ENCODE data around the gene IFIT2. TPM values are rescaled to one million over a fixed set of nuclear protein-coding genes. Genes with fewer than 3 reads are reported as not detected.
"Not testable (repeated sequence)": the region's sequence is repeated elsewhere in the genome, so short reads cannot be mapped to it uniquely, and the experiment has no call there.

Gene IFIT2
- total and polyA plus RNA-seq, 2 donors (not counting 3 experiments of a cell fraction or from before 2014, with no cell fraction given): 0.23 to 1.4 TPM

DNA sequence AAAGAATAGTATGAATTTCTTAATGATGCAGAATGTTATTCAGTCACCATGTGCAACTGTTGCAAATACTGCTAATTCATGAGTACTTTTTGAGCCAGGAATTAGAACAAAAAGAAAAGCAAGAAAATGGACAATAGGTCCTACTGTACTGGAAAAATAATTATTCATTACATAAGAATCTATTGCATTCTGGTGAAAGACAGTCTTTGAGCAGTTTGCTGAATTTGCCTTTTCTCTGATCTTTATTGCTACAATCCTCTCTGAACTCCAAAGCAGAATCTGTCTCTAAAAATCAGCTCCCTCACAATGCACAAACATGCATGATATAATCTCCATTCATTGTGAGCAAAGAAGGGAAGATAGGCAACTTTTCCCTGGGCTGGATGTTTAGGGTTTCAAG is 12.8 kb downstream of the IFIT2 start:
- dilution Hi-C loops (cut with MboI; ENCODE audit: extremely low pct_ligation_motif_present, low sequenced_read_pairs) (no loop called here), intact Hi-C loops (cut with micrococcal nuclease) (no loop called here)
- CTCF ChIA-PET: interaction anchor here (0.5 to 2.3 kb wide), 4 partner anchors 10 to 225 kb away, joined by 3 to 8 read pairs (median 4); partner anchors contain the start of gene IFIT2
- Histone ChIP-seq H3K36me3 (ENCODE audit: control insufficient read depth in 2 of 2, extremely low read depth in 1 of 2, insufficient read depth in 2 of 2, low read length in 2 of 2) (no peaks in the 10 kb centered on the region), H3K9me1 (replicated peaks; ENCODE audit: control insufficient read depth, extremely low read depth, insufficient read depth, low read length) (no peaks in the 10 kb centered on the region), H3K4me1 (ENCODE audit: control insufficient read depth, extremely low read depth, insufficient read depth, low read length) (no peaks in the 10 kb centered on the region), H3K4me3 (replicated peaks in 1 of 3; ENCODE audit: insufficient read depth in 1 of 3, low read depth in 1 of 3, low read length in 3 of 3) (no peak overlapping the region), H4K20me1 (replicated peaks; ENCODE audit: control insufficient read depth, extremely low read depth, insufficient read depth, low read length) (no peaks in the 10 kb centered on the region), H3K4me2 (ENCODE audit: insufficient read depth, low read length) (no peak overlapping the region), H3K9ac (replicated peaks; ENCODE audit: extremely low read depth, insufficient read depth, low read length) (no peak overlapping the region), H3K27me3 (ENCODE audit: control insufficient read depth in 2 of 2, insufficient read depth in 2 of 2, low read length in 2 of 2) (peaks cover 13 to 15% of the 10 kb centered on the region in 2 experiments), H3K27ac (ENCODE audit: insufficient read depth, low read depth, low read length) (no peak overlapping the region), H2AFZ (ENCODE audit: low read depth, low read length) (no peak overlapping the region), H3K79me2 (ENCODE audit: control insufficient read depth, insufficient read depth, low read length) (no peaks in the 10 kb centered on the region), H3K9me3 (replicated peaks; ENCODE audit: control insufficient read depth, insufficient read depth, low read length) (no peaks in the 10 kb centered on the region)
- POLR2A ChIA-PET: no interaction called here
- FAIRE-seq: no peak
- BruUV-seq (replicated peaks): no TSS peak
- TF ChIP-seq MYC (IDR thresholded peaks at IDR 0.05; ENCODE audit: low read depth, low read length) (no peak), FOS (IDR thresholded peaks at IDR 0.05; ENCODE audit: borderline replicate concordance, insufficient read depth, low read length) (no peak)
- TF ChIP-seq, protein P1, sequence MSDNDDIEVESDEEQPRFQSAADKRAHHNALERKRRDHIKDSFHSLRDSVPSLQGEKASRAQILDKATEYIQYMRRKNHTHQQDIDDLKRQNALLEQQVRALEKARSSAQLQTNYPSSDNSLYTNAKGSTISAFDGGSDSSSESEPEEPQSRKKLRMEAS (IDR thresholded peaks at IDR 0.05; ENCODE audit: insufficient read depth, insufficient read length): no peak
- no peak for DNase-seq (ENCODE audit: low read depth, low spot score)

DNA sequence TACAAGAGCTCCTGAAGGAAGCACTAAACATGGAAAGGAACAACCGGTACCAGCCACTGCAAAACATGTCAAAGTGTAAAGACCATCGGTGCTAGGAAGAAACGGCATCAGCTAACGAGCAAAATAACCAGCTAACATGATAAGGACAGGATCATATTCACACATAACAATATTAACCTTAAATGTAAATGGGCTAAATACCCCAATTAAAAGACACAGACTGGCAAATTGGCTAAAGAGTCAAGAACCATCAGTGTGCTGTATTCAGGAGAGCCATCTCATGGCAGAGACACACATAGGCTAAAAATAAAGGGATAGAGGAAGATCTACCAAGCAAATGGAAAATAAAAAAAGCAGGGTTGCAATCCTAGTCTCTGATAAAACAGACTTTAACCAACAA is 16.2 kb downstream of the IFIT2 start:
- H3K79me2 ChIP-seq (ENCODE audit: control insufficient read depth, insufficient read depth, low read length); H3K4me3 ChIP-seq (replicated peaks in 1 of 3; ENCODE audit: insufficient read depth in 1 of 3, low read depth in 1 of 3, low read length in 3 of 3); FAIRE-seq; H3K9ac ChIP-seq (replicated peaks; ENCODE audit: extremely low read depth, insufficient read depth, low read length); H3K4me1 ChIP-seq (ENCODE audit: control insufficient read depth, extremely low read depth, insufficient read depth, low read length); DNase-seq (ENCODE audit: low read depth, low spot score); H3K36me3 ChIP-seq (ENCODE audit: control insufficient read depth in 2 of 2, extremely low read depth in 1 of 2, insufficient read depth in 2 of 2, low read length in 2 of 2); H4K20me1 ChIP-seq (replicated peaks; ENCODE audit: control insufficient read depth, extremely low read depth, insufficient read depth, low read length); H2AFZ ChIP-seq (ENCODE audit: low read depth, low read length); H3K4me2 ChIP-seq (ENCODE audit: insufficient read depth, low read length); H3K9me3 ChIP-seq (replicated peaks; ENCODE audit: control insufficient read depth, insufficient read depth, low read length); BruUV-seq (replicated peaks); H3K27ac ChIP-seq (ENCODE audit: insufficient read depth, low read depth, low read length); dilution Hi-C loops (cut with MboI; ENCODE audit: extremely low pct_ligation_motif_present, low sequenced_read_pairs); H3K9me1 ChIP-seq (replicated peaks; ENCODE audit: control insufficient read depth, extremely low read depth, insufficient read depth, low read length); POLR2A ChIA-PET; CTCF ChIA-PET; intact Hi-C loops (cut with micrococcal nuclease): not testable (repeated sequence)
- H3K27me3 ChIP-seq (ENCODE audit: control insufficient read depth in 2 of 2, insufficient read depth in 2 of 2, low read length in 2 of 2): peaks cover 8 to 18% of the 10 kb centered on the region in 2 experiments

DNA sequence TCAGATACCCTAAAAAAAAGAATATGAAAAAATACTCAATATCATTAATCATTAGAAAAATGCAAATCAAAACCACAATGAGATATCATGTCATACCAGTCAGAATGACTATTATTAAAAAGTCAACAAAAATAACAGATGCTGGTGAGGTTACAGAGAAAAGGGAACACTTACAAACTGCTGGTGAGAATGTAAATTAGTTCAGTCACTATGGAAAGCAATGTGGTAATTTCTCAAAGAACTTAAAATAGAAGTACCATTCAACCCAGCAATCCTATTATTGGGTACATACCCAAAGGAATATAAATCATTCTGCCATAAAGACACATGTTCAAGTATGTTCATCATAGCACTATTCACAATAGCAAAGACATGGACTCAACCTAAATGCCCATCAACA is 23.2 kb downstream of the IFIT2 start:
- H3K9ac ChIP-seq (replicated peaks; ENCODE audit: extremely low read depth, insufficient read depth, low read length); H3K27me3 ChIP-seq (ENCODE audit: control insufficient read depth in 2 of 2, insufficient read depth in 2 of 2, low read length in 2 of 2); dilution Hi-C loops (cut with MboI; ENCODE audit: extremely low pct_ligation_motif_present, low sequenced_read_pairs); CTCF ChIA-PET; H4K20me1 ChIP-seq (replicated peaks; ENCODE audit: control insufficient read depth, extremely low read depth, insufficient read depth, low read length); POLR2A ChIA-PET; BruUV-seq (replicated peaks); H2AFZ ChIP-seq (ENCODE audit: low read depth, low read length); H3K36me3 ChIP-seq (ENCODE audit: control insufficient read depth in 2 of 2, extremely low read depth in 1 of 2, insufficient read depth in 2 of 2, low read length in 2 of 2); DNase-seq (ENCODE audit: low read depth, low spot score); H3K4me3 ChIP-seq (replicated peaks in 1 of 3; ENCODE audit: insufficient read depth in 1 of 3, low read depth in 1 of 3, low read length in 3 of 3); H3K9me3 ChIP-seq (replicated peaks; ENCODE audit: control insufficient read depth, insufficient read depth, low read length); H3K79me2 ChIP-seq (ENCODE audit: control insufficient read depth, insufficient read depth, low read length); H3K4me2 ChIP-seq (ENCODE audit: insufficient read depth, low read length); H3K9me1 ChIP-seq (replicated peaks; ENCODE audit: control insufficient read depth, extremely low read depth, insufficient read depth, low read length); H3K27ac ChIP-seq (ENCODE audit: insufficient read depth, low read depth, low read length); FAIRE-seq: not testable (repeated sequence)
- intact Hi-C loops (cut with micrococcal nuclease): loop anchor here (5.0 kb wide), 1 partner anchor 208 kb away; no protein-coding TSS in a partner anchor
- H3K4me1 ChIP-seq (ENCODE audit: control insufficient read depth, extremely low read depth, insufficient read depth, low read length): peaks cover 18% of the 10 kb centered on the region

DNA sequence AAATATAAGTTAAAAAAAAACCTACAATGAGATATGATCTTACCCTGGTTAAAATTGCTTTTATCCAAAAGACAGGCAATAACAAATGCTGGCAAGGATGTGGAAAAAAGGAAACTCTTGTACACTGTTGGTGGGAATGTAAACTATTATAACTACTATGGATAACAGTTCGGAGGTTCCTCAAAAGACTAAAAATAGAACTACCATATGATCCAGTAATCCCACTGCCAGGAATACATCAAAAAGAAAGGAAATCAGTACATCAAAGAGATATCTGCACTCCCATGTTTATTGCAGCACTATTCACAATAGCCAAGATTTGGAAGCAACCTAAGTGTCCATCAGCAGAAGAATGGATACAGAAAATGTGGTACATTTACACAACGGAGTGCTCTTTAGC is 24.0 kb downstream of the IFIT2 start:
- FAIRE-seq; H3K4me3 ChIP-seq (replicated peaks in 1 of 3; ENCODE audit: insufficient read depth in 1 of 3, low read depth in 1 of 3, low read length in 3 of 3); CTCF ChIA-PET; H3K4me2 ChIP-seq (ENCODE audit: insufficient read depth, low read length); dilution Hi-C loops (cut with MboI; ENCODE audit: extremely low pct_ligation_motif_present, low sequenced_read_pairs); H3K9me1 ChIP-seq (replicated peaks; ENCODE audit: control insufficient read depth, extremely low read depth, insufficient read depth, low read length); H3K27ac ChIP-seq (ENCODE audit: insufficient read depth, low read depth, low read length); DNase-seq (ENCODE audit: low read depth, low spot score); H3K36me3 ChIP-seq (ENCODE audit: control insufficient read depth in 2 of 2, extremely low read depth in 1 of 2, insufficient read depth in 2 of 2, low read length in 2 of 2); BruUV-seq (replicated peaks); H3K27me3 ChIP-seq (ENCODE audit: control insufficient read depth in 2 of 2, insufficient read depth in 2 of 2, low read length in 2 of 2); H4K20me1 ChIP-seq (replicated peaks; ENCODE audit: control insufficient read depth, extremely low read depth, insufficient read depth, low read length); H3K9ac ChIP-seq (replicated peaks; ENCODE audit: extremely low read depth, insufficient read depth, low read length); H3K9me3 ChIP-seq (replicated peaks; ENCODE audit: control insufficient read depth, insufficient read depth, low read length); H3K79me2 ChIP-seq (ENCODE audit: control insufficient read depth, insufficient read depth, low read length); POLR2A ChIA-PET; H2AFZ ChIP-seq (ENCODE audit: low read depth, low read length): not testable (repeated sequence)
- H3K4me1 ChIP-seq (ENCODE audit: control insufficient read depth, extremely low read depth, insufficient read depth, low read length): peaks cover 18% of the 10 kb centered on the region
- intact Hi-C loops (cut with micrococcal nuclease): loop anchor here (5.0 kb wide), 1 partner anchor 209 kb away; no protein-coding TSS in a partner anchor

Measured in endothelial cell of umbilical vein (primary cell).